Tibial artery (tissue), 4 donors: Measurements from ENCODE around the gene PRPSAP1.

Experiments used
- DNase-seq, 2 donors: peaks; one replicate each; pipeline ENCODE4 v3.0.0-alpha.2; 2019
- H3K27ac ChIP-seq, 2 donors: fragments of 200-600 bp; sonication (generic) in 1 of 2; 1 replicate in 1 of 2; 2 replicates in 1 of 2; pipeline ENCODE4 v1.5.1; 2018 to 2019; ENCODE audit warnings: mild to moderate bottlenecking in 1 of 2
- H3K27me3 ChIP-seq, 2 donors: fragments of 200-600 bp; sonication (generic) in 1 of 2; one replicate each; pipeline versions ENCODE4 v1.5.1 to v1.6.0; 2016 to 2019
- H3K36me3 ChIP-seq, 3 donors: fragments of 200-600 bp; sonication (generic) in 2 of 3; one replicate each; pipeline ENCODE4 v1.5.1; 2016 to 2019; ENCODE audit warnings: mild to moderate bottlenecking in 2 of 3
- H3K4me1 ChIP-seq, 4 donors: fragments of 200-600 bp; sonication (generic) in 2 of 4; 1 replicate in 3 of 4; 2 replicates in 1 of 4; pipeline ENCODE4 v1.5.1; 2016 to 2019
- H3K4me3 ChIP-seq, 2 donors: fragments of 200-600 bp; sonication (generic) in 1 of 2; 1 replicate in 1 of 2; 2 replicates in 1 of 2; pipeline ENCODE4 v1.5.1; 2018 to 2019; ENCODE audit warnings: mild to moderate bottlenecking in 2 of 2
- H3K9me3 ChIP-seq, 3 donors: fragments of 200-600 bp; sonication (generic) in 1 of 3; one replicate each; pipeline ENCODE4 v1.5.1; 2016 to 2019
- CTCF ChIP-seq, 2 experiments: fragments of 200-600 bp in 1 of 2; fragments of 450-650 bp in 1 of 2; IDR thresholded peaks; one replicate each; pipeline ENCODE4 v1.5.1; 2017 to 2019; ENCODE audit warnings: antibody characterized with exemption in 2 of 2, mild to moderate bottlenecking in 1 of 2, moderate library complexity in 1 of 2
- intact Hi-C: fragments of 100-400 bp; cut with DNase I; formaldehyde crosslinking; loops from one replicate; pipeline ENCODE4 v1.15.0; 2023; ENCODE audit warnings: low total_unique reads

The PRPSAP1 gene

GRCh38 chr17:76384987-76385891 is 31.5 kb upstream of the PRPSAP1 start:
- no peak for TF ChIP-seq CTCF (IDR thresholded peaks at IDR 0.05)
- H3K4me1 ChIP-seq: peaks cover 5 to 45% (median 38%) of the 10 kb centered on the region in 4 donors
- no peaks in the 10 kb centered on the region for H3K27me3 ChIP-seq
- H3K9me3 ChIP-seq: no peaks in the 10 kb centered on the region
- intact Hi-C loops: no loop called here
- DNase-seq: peak; percentile 66 to 79
- H3K27ac ChIP-seq: peak overlapping the region; percentile 76 to 82
- H3K36me3 ChIP-seq: peaks cover 0 to 9% (median 3%) of the 10 kb centered on the region in 3 donors
- peak overlapping the region; percentile 56 to 57 for H3K4me3 ChIP-seq

- H3K27me3 ChIP-seq: no peaks in the 10 kb centered on the region
- peak in 1 of 2 experiments; percentile 11 for TF ChIP-seq CTCF (IDR thresholded peaks at IDR 0.05)
- peaks cover 0 to under 1% (median 0%) of the 10 kb centered on the region in 3 donors for H3K36me3 ChIP-seq
- peak; percentile 49 to 81 for DNase-seq
- peaks cover 5 to 45% (median 38%) of the 10 kb centered on the region in 4 donors for H3K4me1 ChIP-seq
- peak within 1 kb of the TSS; percentile 76 to 82 for H3K27ac ChIP-seq
- intact Hi-C loops: no loop called here
- H3K4me3 ChIP-seq: peak within 1 kb of the TSS; percentile 56 to 57
- no peaks in the 10 kb centered on the region for H3K9me3 ChIP-seq
Measured at GRCh38 chr17:76384222-76384986, 30.7 kb upstream of the PRPSAP1 start, which contains the start of gene SPHK1. SPHK1 (plus strand) TSS chr17:76384609; CDS start chr17:76385645, 1,036 bp downstream.

- no peak for DNase-seq
- peaks cover 5 to 45% (median 38%) of the 10 kb centered on the region in 4 donors for H3K4me1 ChIP-seq
- H3K27ac ChIP-seq: peak overlapping the region; percentile 76 to 82
- H3K4me3 ChIP-seq: peak overlapping the region; percentile 56 to 57
- no peaks in the 10 kb centered on the region for H3K9me3 ChIP-seq
- H3K27me3 ChIP-seq: no peaks in the 10 kb centered on the region
- intact Hi-C loops: no loop called here
- H3K36me3 ChIP-seq: no peaks in the 10 kb centered on the region
- TF ChIP-seq CTCF (IDR thresholded peaks at IDR 0.05): peak in 1 of 2 experiments; percentile 41
Measured at GRCh38 chr17:76383546-76384221, 30.0 kb upstream of the PRPSAP1 start.

GRCh38 chr17:76382803-76383545 is 29.3 kb upstream of the PRPSAP1 start:
- intact Hi-C loops: no loop called here
- no peaks in the 10 kb centered on the region for H3K36me3 ChIP-seq
- H3K27me3 ChIP-seq: no peaks in the 10 kb centered on the region
- no peak for TF ChIP-seq CTCF (IDR thresholded peaks at IDR 0.05)
- no peak for DNase-seq
- peaks cover 5 to 45% (median 38%) of the 10 kb centered on the region in 4 donors for H3K4me1 ChIP-seq
- peak overlapping the region; percentile 76 to 82 for H3K27ac ChIP-seq
- H3K4me3 ChIP-seq: peak overlapping the region; percentile 56 to 57
- H3K9me3 ChIP-seq: no peaks in the 10 kb centered on the region
